ENCODE results near the gene CFAP77.
"Not testable (repeated sequence)": the region's sequence is repeated elsewhere in the genome, so short reads cannot be mapped to it uniquely, and the experiment has no call there.

GRCh38 chr9:132378416-132378815 is 31.6 kb upstream of the CFAP77 start:
- TF ChIP-seq POLR2AphosphoS5, CTCF, POLR2A, EP300 (IDR thresholded peaks at IDR 0.05): not testable (repeated sequence)

Measured in sigmoid colon (tissue), 4 donors.